HG02623 (cell line): Measurements from ENCODE around the gene RANBP10.
A peak's percentile ranks its signal among the peaks of the same experiment; 100 is the strongest.
"Not testable (repeated sequence)": the region's sequence is repeated elsewhere in the genome, so short reads cannot be mapped to it uniquely, and the experiment has no call there.

Experiments used
- ATAC-seq: cut with Tn5 transposase; IDR thresholded peaks from one replicate; pipeline ENCODE4 v1.9.1; 2021; ENCODE audit warnings: moderate library complexity; ENCODE audit not compliant: unreplicated experiment

The RANBP10 gene

GRCh38 chr16:67780847-67781564 is 25.4 kb downstream of the RANBP10 start:
- no peak for ATAC-seq

GRCh38 chr16:67779256-67780014 is 26.9 kb downstream of the RANBP10 start:
- no peak for ATAC-seq

- ATAC-seq: no peak
Measured at GRCh38 chr16:67775273-67775672, 31.1 kb downstream of the RANBP10 start.

- no peak for ATAC-seq
Measured at GRCh38 chr16:67774457-67774853, 31.9 kb downstream of the RANBP10 start.

- ATAC-seq: no peak
Measured at GRCh38 chr16:67773569-67774456, 32.5 kb downstream of the RANBP10 start.

- ATAC-seq: no peak
Measured at GRCh38 chr16:67773099-67773498, 33.3 kb downstream of the RANBP10 start.

- ATAC-seq: no peak
Measured at GRCh38 chr16:67770346-67770991, 35.9 kb downstream of the RANBP10 start.

GRCh38 chr16:67767953-67768352 is 38.4 kb downstream of the RANBP10 start:
- no peak for ATAC-seq

GRCh38 chr16:67766291-67766690 is 40.1 kb downstream of the RANBP10 start:
- no peak for ATAC-seq

- ATAC-seq: no peak
Measured at GRCh38 chr16:67764158-67764667, 42.1 kb downstream of the RANBP10 start.

- no peak for ATAC-seq
Measured at GRCh38 chr16:67763066-67763465, 43.3 kb downstream of the RANBP10 start.

- no peak for ATAC-seq
Measured at GRCh38 chr16:67762385-67762784, 44.0 kb downstream of the RANBP10 start.

- ATAC-seq: no peak
Measured at GRCh38 chr16:67761924-67762323, 44.4 kb downstream of the RANBP10 start.

GRCh38 chr16:67760956-67761230 is 45.5 kb downstream of the RANBP10 start:
- ATAC-seq: no peak

GRCh38 chr16:67760206-67760955 is 46.0 kb downstream of the RANBP10 start:
- ATAC-seq: no peak

- no peak for ATAC-seq
Measured at GRCh38 chr16:67758966-67759365, 47.4 kb downstream of the RANBP10 start.

- no peak for ATAC-seq
Measured at GRCh38 chr16:67758006-67758405, 48.4 kb downstream of the RANBP10 start.

- ATAC-seq: no peak
Measured at GRCh38 chr16:67752641-67753040, 53.7 kb downstream of the RANBP10 start.

- ATAC-seq: not testable (repeated sequence)
Measured at GRCh38 chr16:67751331-67751730, 55.0 kb downstream of the RANBP10 start.

- ATAC-seq: peak; percentile 66
Measured at GRCh38 chr16:67750466-67750865, 55.9 kb downstream of the RANBP10 start.
